HG02973 (cell line): ENCODE data around the gene FAM25C.
"Not testable (repeated sequence)": the region's sequence is repeated elsewhere in the genome, so short reads cannot be mapped to it uniquely, and the experiment has no call there.

Experiments used
- ATAC-seq: cut with Tn5 transposase; IDR thresholded peaks from one replicate; pipeline ENCODE4 v1.9.1; 2021; ENCODE audit warnings: moderate library complexity; ENCODE audit not compliant: unreplicated experiment

Gene FAM25C

DNA sequence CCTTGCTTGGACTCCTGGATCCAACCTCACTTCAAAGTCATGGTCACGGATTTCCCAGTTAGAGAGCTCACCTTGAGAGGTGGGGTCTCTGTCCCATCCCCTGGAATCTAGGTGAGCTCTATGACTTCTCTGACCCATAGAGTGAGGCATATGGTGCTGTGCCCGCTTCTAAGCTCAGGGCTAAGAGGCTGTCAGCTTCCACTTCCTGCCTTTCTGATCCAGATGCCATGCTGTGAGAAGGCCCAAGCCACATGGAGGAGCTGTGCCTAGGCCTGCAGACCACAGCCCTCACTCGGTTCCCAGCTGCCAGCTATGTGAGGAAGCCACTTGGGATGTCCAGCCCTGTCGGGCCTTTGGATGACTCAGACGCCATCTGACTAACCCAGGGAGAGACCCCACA lies 39.9 kb downstream of the FAM25C start:
- not testable (repeated sequence) for ATAC-seq

DNA sequence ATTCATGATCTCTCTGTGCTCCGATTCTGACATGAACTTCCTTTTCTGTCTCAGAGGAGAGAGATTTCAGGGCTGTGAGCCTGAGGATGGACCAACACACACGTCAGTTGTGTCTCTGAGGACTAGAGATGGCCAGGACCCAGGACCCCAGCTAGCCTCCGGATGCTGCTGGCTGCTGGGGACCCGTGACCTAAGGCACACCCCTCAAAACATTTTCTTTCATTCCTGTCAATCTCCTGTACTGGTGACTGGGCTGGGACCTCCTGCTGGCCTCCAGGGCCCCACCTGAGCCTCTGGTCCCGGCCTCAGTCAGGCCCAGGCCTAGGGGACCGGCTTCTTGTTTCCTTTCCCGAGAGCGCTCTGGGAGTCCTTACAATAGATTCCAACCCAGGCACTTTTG lies 42.4 kb downstream of the FAM25C start:
- not testable (repeated sequence) for ATAC-seq

DNA sequence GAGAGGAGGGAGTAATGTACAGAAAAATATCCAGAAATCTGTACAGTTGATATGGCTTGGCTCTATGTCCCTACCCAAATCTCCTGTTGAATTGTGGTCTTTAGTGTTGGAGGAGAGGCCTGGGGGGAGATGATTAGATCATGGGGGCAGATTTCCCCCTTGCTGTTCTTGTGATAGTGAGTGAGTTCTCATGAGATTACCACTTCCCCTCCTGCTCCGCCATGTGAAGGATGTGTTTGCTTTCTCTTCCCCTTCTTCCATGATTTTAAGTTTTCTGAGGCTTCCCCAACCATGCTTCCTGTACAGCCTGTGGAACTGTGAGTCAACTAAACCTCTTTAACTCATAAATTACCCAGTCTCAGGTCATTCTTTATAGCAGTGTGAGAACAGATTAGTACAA lies 52.2 kb downstream of the FAM25C start:
- ATAC-seq: not testable (repeated sequence)
